AG04449 (cell line): ENCODE measurements around the gene IL27RA.

Experiments used
- CTCF ChIA-PET: fragments of 350-600 bp; formaldehyde crosslinking; extraction: SDS; loops from one replicate; lab custom pipeline; 2021; ENCODE audit warnings: antibody characterized with exemption; lab: Yijun Ruan, JAX
- POLR2A ChIA-PET: fragments of 400-600, 350-600 bp; formaldehyde crosslinking; extraction: SDS; loops from one replicate; lab custom pipeline; 2020; ENCODE audit warnings: antibody characterized with exemption, inconsistent platforms; lab: Yijun Ruan, JAX
- DNase-seq: peaks from one replicate; pipeline ENCODE4 v3.0.0-alpha.2; 2010; ENCODE audit warnings: low read depth, low spot score
- H3K4me3 ChIP-seq: 2 replicates; pipeline ENCODE4 v1.5.1; 2011; ENCODE audit warnings: low read depth, mild to moderate bottlenecking, control low read depth, low read length
- TF ChIP-seq, protein P1 (sequence below): IDR thresholded peaks from one replicate; pipeline ENCODE4 v1.5.1; 2011; ENCODE audit warnings: mild to moderate bottlenecking, moderate library complexity, low read length, control low read depth, inconsistent platforms; ENCODE audit not compliant: insufficient read depth; ENCODE audit errors: missing control alignments

IL27RA gene

DNA sequence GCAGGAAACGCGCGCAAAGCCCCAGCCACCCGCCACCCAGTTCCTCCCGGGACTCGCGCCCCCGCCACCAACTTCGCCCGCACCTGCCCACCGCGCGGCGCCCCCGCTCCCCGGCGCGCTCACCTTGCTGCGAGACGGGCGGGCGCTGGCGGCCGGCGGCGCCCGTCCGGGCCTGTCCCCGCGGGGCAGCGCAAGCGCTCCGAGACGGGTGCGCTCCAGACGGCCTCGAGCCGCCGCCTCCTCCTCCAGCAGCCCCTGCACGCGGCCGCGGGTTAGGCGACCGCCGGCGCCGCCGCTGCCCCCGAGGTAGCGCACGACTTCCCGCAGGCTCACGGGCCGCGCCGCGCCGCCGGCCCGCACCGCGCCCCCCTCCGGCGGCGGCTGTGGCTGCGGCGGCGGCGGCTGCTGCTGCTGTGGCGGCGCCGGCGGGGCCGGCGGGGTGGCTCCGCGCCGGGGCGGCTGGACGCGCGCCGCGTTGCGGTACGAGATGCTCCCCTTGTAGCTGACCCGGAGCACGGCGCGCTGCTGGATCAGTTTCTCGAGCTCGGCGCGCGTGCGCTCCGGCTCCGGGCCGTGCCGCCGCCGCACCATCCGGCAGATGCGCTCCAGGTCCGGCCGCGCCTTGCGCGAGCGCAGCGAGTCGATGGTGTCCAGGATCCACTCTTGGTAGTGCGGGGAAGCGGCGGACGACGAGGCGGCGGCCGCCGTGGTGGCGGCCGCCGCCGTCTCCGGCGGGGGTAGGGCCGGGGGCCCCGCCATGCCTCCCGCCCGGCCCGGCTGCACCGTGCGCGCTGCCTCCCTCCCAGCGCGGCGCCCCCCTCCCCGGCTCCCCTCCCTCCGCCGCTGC lies 58.3 kb downstream of the IL27RA start:
- DNase-seq = no peak

DNA sequence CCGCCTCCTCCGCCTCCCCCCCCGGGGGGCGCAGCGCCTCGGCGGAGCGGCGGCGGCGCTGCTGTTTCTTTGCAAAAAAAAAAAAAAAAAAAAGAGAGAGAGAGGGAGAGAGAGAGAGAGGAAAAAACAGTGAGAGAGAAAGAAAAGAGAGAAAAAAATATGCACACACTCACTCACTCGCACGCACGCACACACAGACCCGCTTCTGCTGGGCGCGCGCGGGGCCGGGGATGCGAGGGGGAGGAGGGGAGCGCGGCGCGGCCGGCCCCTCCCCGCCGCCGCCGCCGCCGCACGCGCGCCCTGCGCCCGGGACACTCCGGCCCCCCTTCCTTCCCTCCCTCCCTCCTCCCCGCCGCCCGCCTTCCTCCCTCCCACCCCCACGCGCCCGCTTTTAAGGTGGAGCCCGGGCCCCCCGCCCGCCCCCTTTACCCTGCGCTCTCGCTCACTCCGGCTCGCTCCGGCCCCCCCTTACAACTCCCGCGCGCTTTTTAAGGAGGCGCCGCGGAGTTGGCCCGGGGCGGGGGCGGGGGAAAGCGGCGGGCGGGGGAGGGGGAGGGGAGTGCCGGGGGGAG lies 59.0 kb downstream of the IL27RA start, which contains the start of gene SAMD1:
Gene SAMD1 (minus strand): TSS at position 243 of the 572 bp plus-strand sequence.
- ChIA-PET CTCF (interaction anchor here (1.0 to 2.2 kb wide), 6 partner anchors 9 to 215 kb away, joined by 3 to 9 read pairs (median 5); partner anchors contain the start of gene NANOS3), POLR2A (no interaction called here)
- DNase-seq = no peak

More for the DNA sequence above, 58.3 kb downstream of the IL27RA start:
- TF ChIP-seq, protein P1, sequence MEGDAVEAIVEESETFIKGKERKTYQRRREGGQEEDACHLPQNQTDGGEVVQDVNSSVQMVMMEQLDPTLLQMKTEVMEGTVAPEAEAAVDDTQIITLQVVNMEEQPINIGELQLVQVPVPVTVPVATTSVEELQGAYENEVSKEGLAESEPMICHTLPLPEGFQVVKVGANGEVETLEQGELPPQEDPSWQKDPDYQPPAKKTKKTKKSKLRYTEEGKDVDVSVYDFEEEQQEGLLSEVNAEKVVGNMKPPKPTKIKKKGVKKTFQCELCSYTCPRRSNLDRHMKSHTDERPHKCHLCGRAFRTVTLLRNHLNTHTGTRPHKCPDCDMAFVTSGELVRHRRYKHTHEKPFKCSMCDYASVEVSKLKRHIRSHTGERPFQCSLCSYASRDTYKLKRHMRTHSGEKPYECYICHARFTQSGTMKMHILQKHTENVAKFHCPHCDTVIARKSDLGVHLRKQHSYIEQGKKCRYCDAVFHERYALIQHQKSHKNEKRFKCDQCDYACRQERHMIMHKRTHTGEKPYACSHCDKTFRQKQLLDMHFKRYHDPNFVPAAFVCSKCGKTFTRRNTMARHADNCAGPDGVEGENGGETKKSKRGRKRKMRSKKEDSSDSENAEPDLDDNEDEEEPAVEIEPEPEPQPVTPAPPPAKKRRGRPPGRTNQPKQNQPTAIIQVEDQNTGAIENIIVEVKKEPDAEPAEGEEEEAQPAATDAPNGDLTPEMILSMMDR = no peak
- POLR2A ChIA-PET = interaction anchor here (0.7 kb wide), 1 partner anchor 493 kb away, joined by 4 read pairs; no protein-coding TSS in a partner anchor
- CTCF ChIA-PET = interaction anchor here (0.5 to 2.7 kb wide), 7 partner anchors 8 to 391 kb away, joined by 3 to 20 read pairs (median 5); partner anchors contain the start of gene NANOS3
- peak overlapping the region; percentile 79 for H3K4me3 ChIP-seq

DNA sequence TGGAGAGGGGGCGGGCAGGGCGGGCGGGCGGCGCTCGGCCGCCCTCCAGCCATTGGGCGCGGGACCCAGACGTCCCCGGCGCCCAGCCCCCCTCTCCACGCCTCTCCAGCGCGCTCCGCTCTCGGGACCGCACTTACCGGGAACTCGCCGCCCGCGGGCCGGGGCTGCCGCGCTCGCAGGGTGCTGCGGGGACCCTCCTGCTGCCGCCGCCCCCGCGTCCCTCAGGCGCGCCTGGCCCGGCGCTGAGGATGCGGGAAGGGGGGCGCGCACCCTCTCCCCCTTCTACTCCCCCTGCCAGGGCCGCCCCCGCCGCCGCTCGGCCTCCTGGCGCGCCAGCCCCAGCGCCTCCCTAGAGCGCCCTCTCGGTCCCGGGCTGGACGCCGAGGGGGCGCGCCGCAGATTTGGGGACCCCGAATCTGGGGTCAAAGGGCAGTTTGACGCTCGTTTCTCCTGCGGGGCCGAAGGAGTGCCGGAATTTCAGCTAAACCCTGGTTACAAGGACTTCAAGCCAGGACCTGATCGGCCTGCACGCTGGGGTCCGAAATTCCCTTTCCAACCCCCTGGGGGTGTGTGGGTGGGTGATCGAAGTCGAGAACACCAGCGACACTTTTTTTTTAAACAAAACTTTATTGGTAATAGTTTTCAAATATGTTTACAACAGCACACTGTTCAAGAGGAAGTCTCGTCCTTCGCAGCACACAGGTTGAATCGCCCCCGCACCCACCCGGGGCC lies 59.7 kb downstream of the IL27RA start:
- TF ChIP-seq, protein P1 = peak; percentile 7
- ChIA-PET CTCF (interaction anchor here (1.1 to 2.5 kb wide), 4 partner anchors 15 to 45 kb away, joined by 3 to 7 read pairs (median 5); partner anchors contain the start of gene ASF1B), POLR2A (interaction anchor here (1.1 to 1.2 kb wide), 2 partner anchors 26 to 45 kb away, joined by 3 read pairs; partner anchors contain the start of genes ASF1B and PRKACA)
- peak overlapping the region; percentile 79 for H3K4me3 ChIP-seq
- no peak for DNase-seq

More for the DNA sequence above, 59.0 kb downstream of the IL27RA start, which contains the start of gene SAMD1:
- H3K4me3 ChIP-seq = peak within 1 kb of the TSS; percentile 79
- TF ChIP-seq, protein P1 = no peak

DNA sequence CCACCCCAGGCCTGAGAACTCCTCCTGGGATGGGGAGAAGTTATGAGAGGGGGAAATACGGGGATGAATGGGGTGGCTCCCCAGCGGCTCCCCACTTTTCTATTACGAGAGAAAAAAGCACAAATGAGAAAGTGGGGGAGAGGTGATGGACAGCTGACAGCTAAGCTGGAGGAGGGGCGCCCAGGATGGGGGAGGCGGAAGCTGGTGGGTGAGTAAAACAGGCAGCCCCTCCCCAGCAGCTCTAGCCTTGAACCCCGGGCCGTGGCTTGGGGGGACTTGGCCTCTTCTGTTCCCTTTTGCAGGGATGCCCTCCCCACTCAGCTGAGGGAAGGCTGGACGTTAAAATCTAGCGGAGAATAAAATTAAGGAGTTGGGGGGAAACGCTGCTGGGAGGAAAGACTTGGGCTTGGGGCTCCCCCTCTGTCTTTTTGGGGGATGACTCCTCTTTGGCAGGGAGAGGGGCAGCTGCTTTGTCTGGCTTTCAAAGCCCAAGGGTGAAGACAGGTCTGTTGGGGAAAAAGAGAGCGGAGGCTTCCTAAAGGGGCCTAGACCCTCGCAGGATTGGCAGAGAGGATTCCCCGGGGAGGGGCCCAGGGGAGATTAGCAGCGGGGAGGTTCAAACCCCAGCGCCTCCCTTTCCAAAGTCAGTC lies 60.4 kb downstream of the IL27RA start:
- TF ChIP-seq, protein P1 = no peak
- ChIA-PET CTCF (interaction anchor here (1.1 to 2.5 kb wide), 4 partner anchors 16 to 44 kb away, joined by 3 to 7 read pairs (median 5); partner anchors contain the start of gene ASF1B), POLR2A (interaction anchor here (1.1 to 1.2 kb wide), 2 partner anchors 26 to 45 kb away, joined by 3 read pairs; partner anchors contain the start of genes ASF1B and PRKACA)
- DNase-seq = no peak
- peak overlapping the region; percentile 79 for H3K4me3 ChIP-seq

DNA sequence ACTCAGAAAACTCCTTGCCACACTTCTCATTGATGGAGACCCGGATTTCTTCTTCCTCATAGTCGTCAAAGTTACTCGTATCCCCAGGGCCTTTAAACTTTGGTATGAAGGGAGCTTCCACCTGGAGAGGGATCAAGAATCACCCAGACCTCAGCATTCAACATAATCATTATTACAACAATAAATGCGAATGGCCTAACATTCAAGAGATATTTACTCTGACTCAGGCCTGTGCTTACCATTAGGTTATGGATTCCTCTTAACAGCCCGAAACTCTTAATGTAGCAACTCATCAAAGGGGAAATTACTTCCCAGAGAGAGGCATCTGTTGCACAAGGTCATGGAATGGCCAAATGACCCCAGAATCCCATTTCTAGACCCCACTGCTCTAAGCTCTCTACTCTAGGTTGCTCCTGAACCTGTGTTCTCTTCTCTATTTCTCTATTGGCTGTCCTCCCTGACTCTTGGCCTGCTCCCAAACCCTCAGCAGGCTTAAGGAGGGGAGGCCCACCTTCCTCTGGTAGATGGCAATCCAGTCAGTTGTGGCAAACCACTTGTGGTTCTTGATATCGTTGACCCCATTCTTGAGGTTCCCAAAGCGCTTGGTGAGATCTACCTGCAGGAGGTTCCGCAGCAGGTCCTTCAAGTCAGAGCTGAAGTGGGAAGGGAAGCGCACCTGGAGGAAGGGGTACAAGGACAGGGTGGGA lies 61.7 kb downstream of the IL27RA start:
- POLR2A ChIA-PET = no interaction called here
- CTCF ChIA-PET = interaction anchor here (1.0 to 2.5 kb wide), 4 partner anchors 21 to 34 kb away, joined by 3 to 15 read pairs (median 6); partner anchors contain the start of gene MISP3
- no peak overlapping the region for H3K4me3 ChIP-seq
- TF ChIP-seq, protein P1 = no peak
- no peak for DNase-seq
